IPS DF 4.7 (cell line): ENCODE measurements around the gene APLP2.

Experiments used
- DNase-seq: peaks from one replicate; pipeline ENCODE4 v3.0.0-alpha.2; 2013; ENCODE audit warnings: low spot score; ENCODE audit errors: extremely low read depth

APLP2 gene

GRCh38 chr11:130055617-130056016 lies 14.1 kb upstream of the APLP2 start:
- no peak for DNase-seq

GRCh38 chr11:130061017-130061416 lies 8.7 kb upstream of the APLP2 start:
- no peak for DNase-seq

- DNase-seq = no peak
These were observed 7.7 kb upstream of the APLP2 start for GRCh38 chr11:130062026-130062425.

- DNase-seq = no peak
These were observed 6.2 kb upstream of the APLP2 start for GRCh38 chr11:130063451-130063850.

GRCh38 chr11:130064596-130064995 lies 5.1 kb upstream of the APLP2 start:
- no peak for DNase-seq

GRCh38 chr11:130066338-130066737 lies 3.4 kb upstream of the APLP2 start:
- no peak for DNase-seq

- DNase-seq = no peak
These were observed 1.1 kb upstream of the APLP2 start for GRCh38 chr11:130068546-130068985.

- no peak for DNase-seq
These were observed 572 bp upstream of the APLP2 start for GRCh38 chr11:130068986-130069658.

GRCh38 chr11:130070109-130070845 lies 583 bp downstream of the APLP2 start:
- DNase-seq = no peak

GRCh38 chr11:130070846-130071200 lies 1.1 kb downstream of the APLP2 start:
- DNase-seq = no peak

- DNase-seq = no peak
These were observed 1.6 kb downstream of the APLP2 start for GRCh38 chr11:130071211-130071712.

- DNase-seq = no peak
These were observed 5.0 kb downstream of the APLP2 start for GRCh38 chr11:130074736-130075135.

GRCh38 chr11:130076778-130077481 lies 7.2 kb downstream of the APLP2 start:
- DNase-seq = no peak

- DNase-seq = no peak
These were observed 8.0 kb downstream of the APLP2 start for GRCh38 chr11:130077671-130078070.

GRCh38 chr11:130078080-130078479 lies 8.4 kb downstream of the APLP2 start:
- DNase-seq = no peak

GRCh38 chr11:130085671-130086290 lies 16.1 kb downstream of the APLP2 start:
- DNase-seq = no peak

- DNase-seq = no peak
These were observed 17.0 kb downstream of the APLP2 start for GRCh38 chr11:130086669-130087068.

GRCh38 chr11:130087294-130087926 lies 17.7 kb downstream of the APLP2 start:
- no peak for DNase-seq

GRCh38 chr11:130088217-130088616 lies 18.5 kb downstream of the APLP2 start:
- no peak for DNase-seq

- DNase-seq = no peak
These were observed 19.4 kb downstream of the APLP2 start for GRCh38 chr11:130088919-130089673.

GRCh38 chr11:130089674-130090073 lies 20.0 kb downstream of the APLP2 start:
- no peak for DNase-seq
